ENCODE data around the gene RPN2.

Gene RPN2

GRCh38 chr20:37179683-37180524, 774 bp downstream of the RPN2 start:
- H3K36me3 ChIP-seq (ENCODE audit: control insufficient read depth, insufficient read depth, low read length) = peaks cover 5% of the 10 kb centered on the region; the same call in 1 of the 2 replicates
- no peaks in the 10 kb centered on the region for H3K27me3 ChIP-seq (ENCODE audit: control insufficient read depth, insufficient read depth, low read length)
- peak overlapping the region; percentile 89 for H3K4me3 ChIP-seq (ENCODE audit: low read length)
- H3K27ac ChIP-seq (ENCODE audit: low read length) = no peak overlapping the region
- no CpG with 5 or more reads among the region's 15 CpGs for WGBS (ENCODE audit: insufficient coverage, insufficient read length)
- no peaks in the 10 kb centered on the region for H3K4me1 ChIP-seq (ENCODE audit: control insufficient read depth, insufficient read depth, low read length)
- H3K9me3 ChIP-seq (ENCODE audit: control insufficient read depth, insufficient read depth, low read length) = no peaks in the 10 kb centered on the region
- DNase-seq (ENCODE audit: low read depth, low spot score) = no peak

DNA sequence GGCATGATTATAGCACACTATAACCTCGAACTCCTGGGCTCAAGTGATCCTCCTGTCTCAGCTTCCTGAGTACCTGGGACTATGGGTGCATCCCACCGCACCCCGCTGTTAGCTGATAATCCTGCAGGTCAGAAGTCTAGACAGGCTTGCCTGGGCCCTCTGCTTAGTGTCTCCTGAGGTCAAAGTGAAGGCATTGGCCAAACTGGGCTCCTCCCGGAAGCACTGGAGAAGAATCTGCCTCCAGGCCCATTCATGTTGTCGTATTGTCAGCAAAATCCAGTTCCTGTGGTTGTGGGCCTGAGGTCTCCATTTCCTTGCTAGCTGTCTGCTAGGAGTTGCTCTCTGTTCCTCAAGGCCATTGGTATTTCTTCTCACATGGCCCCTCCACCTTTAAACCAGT, 6.6 kb downstream of the RPN2 start:
- H3K36me3 ChIP-seq (ENCODE audit: control insufficient read depth, insufficient read depth, low read length) = peaks cover 9% of the 10 kb centered on the region; the same call in 1 of the 2 replicates
- whole genome bisulfite sequencing (ENCODE audit: insufficient coverage, insufficient read length) = no CpG with 5 or more reads among the region's 5 CpGs
- H3K27ac ChIP-seq (ENCODE audit: low read length) = no peak overlapping the region

DNA sequence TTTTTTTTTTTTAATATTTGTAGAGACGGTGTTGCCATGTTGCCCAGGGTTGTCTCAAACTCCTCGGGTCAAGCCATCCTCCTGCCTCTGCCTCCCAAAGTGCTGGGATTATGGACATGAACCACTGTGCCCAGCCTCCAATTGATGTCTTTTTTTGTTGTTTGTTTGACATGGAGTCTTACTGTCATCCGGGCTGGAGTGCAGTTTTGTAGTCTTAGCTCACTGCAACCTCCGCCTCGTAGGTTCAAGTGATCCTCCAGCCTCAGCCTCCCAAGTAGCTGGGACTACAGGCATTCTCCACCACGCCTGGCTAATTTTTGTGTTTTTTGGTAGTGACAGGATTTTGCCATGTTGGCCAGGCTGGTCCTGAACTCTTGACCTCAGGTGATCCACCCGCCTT, 9.7 kb downstream of the RPN2 start:
- Histone ChIP-seq H3K4me3 (ENCODE audit: low read length) (no peak overlapping the region), H3K27me3 (ENCODE audit: control insufficient read depth, insufficient read depth, low read length) (no peaks in the 10 kb centered on the region), H3K36me3 (ENCODE audit: control insufficient read depth, insufficient read depth, low read length) (peaks cover 9% of the 10 kb centered on the region; the same call in 1 of the 2 replicates), H3K9me3 (ENCODE audit: control insufficient read depth, insufficient read depth, low read length) (no peaks in the 10 kb centered on the region), H3K27ac (ENCODE audit: low read length) (no peak overlapping the region), H3K4me1 (ENCODE audit: control insufficient read depth, insufficient read depth, low read length) (no peaks in the 10 kb centered on the region)
- DNase-seq (ENCODE audit: low read depth, low spot score) = no peak
- whole genome bisulfite sequencing (ENCODE audit: insufficient coverage, insufficient read length) = no CpG with 5 or more reads among the region's 7 CpGs

More for the DNA sequence above, 6.6 kb downstream of the RPN2 start:
- H3K9me3 ChIP-seq (ENCODE audit: control insufficient read depth, insufficient read depth, low read length) = no peaks in the 10 kb centered on the region
- H3K4me1 ChIP-seq (ENCODE audit: control insufficient read depth, insufficient read depth, low read length) = no peaks in the 10 kb centered on the region
- DNase-seq (ENCODE audit: low read depth, low spot score) = no peak
- H3K27me3 ChIP-seq (ENCODE audit: control insufficient read depth, insufficient read depth, low read length) = no peaks in the 10 kb centered on the region
- no peak overlapping the region for H3K4me3 ChIP-seq (ENCODE audit: low read length)

DNA sequence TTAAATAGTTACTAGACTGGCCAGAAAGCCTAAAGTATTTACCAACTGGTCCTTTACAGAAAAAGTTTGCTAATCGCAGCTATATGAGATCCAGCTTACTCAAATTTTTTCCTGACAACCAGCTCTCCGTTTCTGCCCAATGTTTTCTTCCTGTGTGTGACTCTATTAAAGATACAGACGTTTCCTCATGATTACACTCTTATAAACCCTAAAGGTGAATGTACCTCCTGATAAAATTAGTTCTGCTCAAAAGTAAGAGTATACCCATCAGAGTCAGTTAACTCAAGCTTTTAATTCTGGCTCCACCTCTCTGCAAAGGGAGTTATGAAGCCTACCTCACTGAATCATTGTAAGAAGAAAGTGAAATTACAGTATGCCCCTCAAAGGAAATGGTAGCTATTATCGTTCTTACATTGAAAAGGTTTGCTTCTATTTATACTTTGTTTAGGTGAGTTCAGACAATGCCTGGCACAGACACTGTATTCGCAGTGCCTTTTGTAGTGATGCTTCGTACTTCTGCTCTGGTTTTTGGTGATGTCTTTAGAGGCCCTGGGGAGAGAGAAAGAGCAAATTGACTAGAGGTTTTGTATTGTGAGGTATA, 10.4 kb downstream of the RPN2 start:
- Histone ChIP-seq H3K27ac (ENCODE audit: low read length) (no peak overlapping the region), H3K4me3 (ENCODE audit: low read length) (no peak overlapping the region)
- DNase-seq (ENCODE audit: low read depth, low spot score) = no peak

DNA sequence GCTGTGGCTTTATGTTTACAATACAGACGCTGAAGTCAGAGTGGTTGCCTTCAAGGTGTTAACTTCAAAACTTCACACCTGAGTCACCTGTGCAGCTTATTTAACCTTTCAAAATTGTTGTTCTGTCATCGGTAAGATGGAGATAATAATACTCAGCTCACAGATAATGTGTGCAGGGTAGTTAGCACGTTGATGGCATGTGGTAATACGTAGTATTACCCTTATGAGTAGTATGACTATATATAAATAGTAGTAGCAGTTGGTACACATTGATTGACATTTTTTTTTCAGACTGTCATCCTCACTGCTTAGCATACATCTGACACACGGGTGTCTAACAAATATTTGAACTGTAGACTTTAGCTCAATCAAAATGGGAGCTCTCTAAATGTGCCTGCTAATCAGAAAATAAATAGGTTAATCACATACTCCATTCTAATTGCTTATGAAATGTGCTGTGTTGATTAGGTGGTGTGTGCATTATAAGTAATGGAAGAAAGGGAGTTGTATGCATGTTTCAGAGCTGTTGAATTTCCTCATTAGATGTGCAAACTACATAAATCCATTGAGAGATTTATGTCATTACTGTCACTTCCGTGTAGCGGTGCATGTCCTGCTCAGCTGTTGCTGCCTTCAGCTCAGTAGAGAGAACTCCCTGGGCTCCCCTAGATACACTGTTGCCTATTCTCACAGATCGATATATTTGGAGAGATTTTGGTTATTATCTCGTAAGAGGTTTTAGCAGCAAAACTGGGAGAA, 11.4 kb downstream of the RPN2 start:
- Histone ChIP-seq H3K4me3 (ENCODE audit: low read length) (no peak overlapping the region), H3K27me3 (ENCODE audit: control insufficient read depth, insufficient read depth, low read length) (no peaks in the 10 kb centered on the region), H3K27ac (ENCODE audit: low read length) (no peak overlapping the region), H3K36me3 (ENCODE audit: control insufficient read depth, insufficient read depth, low read length) (peaks cover 5% of the 10 kb centered on the region; the same call in 1 of the 2 replicates), H3K4me1 (ENCODE audit: control insufficient read depth, insufficient read depth, low read length) (0 out of 2 replicates have a peak, but pooled peaks cover 2% of the 10 kb centered on the region), H3K9me3 (ENCODE audit: control insufficient read depth, insufficient read depth, low read length) (no peaks in the 10 kb centered on the region)
- no CpG with 5 or more reads among the region's 9 CpGs for WGBS (ENCODE audit: insufficient coverage, insufficient read length)
- DNase-seq (ENCODE audit: low read depth, low spot score) = no peak

More for the DNA sequence above, 10.4 kb downstream of the RPN2 start:
- H3K4me1 ChIP-seq (ENCODE audit: control insufficient read depth, insufficient read depth, low read length) = 0 out of 2 replicates have a peak, but pooled peaks cover 2% of the 10 kb centered on the region
- peaks cover 5% of the 10 kb centered on the region; the same call in 1 of the 2 replicates for H3K36me3 ChIP-seq (ENCODE audit: control insufficient read depth, insufficient read depth, low read length)
- no peaks in the 10 kb centered on the region for H3K27me3 ChIP-seq (ENCODE audit: control insufficient read depth, insufficient read depth, low read length)
- no peaks in the 10 kb centered on the region for H3K9me3 ChIP-seq (ENCODE audit: control insufficient read depth, insufficient read depth, low read length)
- no CpG with 5 or more reads among the region's 6 CpGs for WGBS (ENCODE audit: insufficient coverage, insufficient read length)

DNA sequence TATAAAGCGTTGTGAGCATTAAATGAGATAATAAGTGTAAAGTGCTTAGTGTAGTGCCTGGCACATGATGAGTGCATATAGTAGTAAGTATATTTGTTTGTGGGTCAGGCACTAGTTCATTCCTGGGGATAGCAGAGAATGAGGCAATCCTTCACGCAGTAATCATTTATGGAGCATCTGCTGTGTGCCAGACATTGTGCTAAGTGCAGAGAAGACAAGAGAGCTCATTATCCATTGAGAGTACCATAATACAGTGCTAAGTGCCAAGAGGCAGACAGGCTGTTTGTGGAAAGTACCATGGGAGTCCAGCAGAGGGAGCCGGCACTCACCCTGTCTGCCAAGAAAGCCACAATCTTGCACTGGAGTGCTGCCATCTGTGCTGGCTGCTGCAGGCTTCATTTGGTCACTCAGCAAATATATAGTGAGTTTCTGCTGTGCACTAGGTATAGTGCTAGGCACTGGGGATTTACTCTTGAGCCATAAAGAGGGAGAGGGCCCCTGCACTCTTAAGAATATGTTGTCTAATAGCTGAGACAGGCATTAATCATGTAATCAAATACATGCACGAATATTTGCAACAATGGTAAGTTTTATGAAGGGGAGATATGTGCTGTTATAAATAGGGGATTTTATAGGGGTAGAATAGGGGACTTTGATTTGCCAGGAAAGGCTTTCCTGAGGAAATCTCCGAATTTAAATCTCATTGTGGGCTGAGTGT, 13.2 kb downstream of the RPN2 start:
- DNase-seq (ENCODE audit: low read depth, low spot score) = peak; percentile 48
- Histone ChIP-seq H3K9me3 (ENCODE audit: control insufficient read depth, insufficient read depth, low read length) (no peaks in the 10 kb centered on the region), H3K4me3 (ENCODE audit: low read length) (no peak overlapping the region), H3K36me3 (ENCODE audit: control insufficient read depth, insufficient read depth, low read length) (peaks cover 4% of the 10 kb centered on the region; the same call in 1 of the 2 replicates), H3K4me1 (ENCODE audit: control insufficient read depth, insufficient read depth, low read length) (0 out of 2 replicates have a peak, but pooled peaks cover 2% of the 10 kb centered on the region), H3K27ac (ENCODE audit: low read length) (no peak overlapping the region), H3K27me3 (ENCODE audit: control insufficient read depth, insufficient read depth, low read length) (no peaks in the 10 kb centered on the region)
- 100% methylated on average over 1 of the region's 5 CpGs for WGBS (ENCODE audit: insufficient coverage, insufficient read length)

GRCh38 chr20:37193226-37193625, 14.1 kb downstream of the RPN2 start:
- H3K27ac ChIP-seq (ENCODE audit: low read length) = no peak overlapping the region
- H3K27me3 ChIP-seq (ENCODE audit: control insufficient read depth, insufficient read depth, low read length) = no peaks in the 10 kb centered on the region
- H3K9me3 ChIP-seq (ENCODE audit: control insufficient read depth, insufficient read depth, low read length) = no peaks in the 10 kb centered on the region
- DNase-seq (ENCODE audit: low read depth, low spot score) = no peak
- no CpG with 5 or more reads among the region's 3 CpGs for WGBS (ENCODE audit: insufficient coverage, insufficient read length)
- no peak overlapping the region for H3K4me3 ChIP-seq (ENCODE audit: low read length)
- peaks cover 4% of the 10 kb centered on the region; the same call in 1 of the 2 replicates for H3K36me3 ChIP-seq (ENCODE audit: control insufficient read depth, insufficient read depth, low read length)
- H3K4me1 ChIP-seq (ENCODE audit: control insufficient read depth, insufficient read depth, low read length) = 0 out of 2 replicates have a peak, but pooled peaks cover 2% of the 10 kb centered on the region

DNA sequence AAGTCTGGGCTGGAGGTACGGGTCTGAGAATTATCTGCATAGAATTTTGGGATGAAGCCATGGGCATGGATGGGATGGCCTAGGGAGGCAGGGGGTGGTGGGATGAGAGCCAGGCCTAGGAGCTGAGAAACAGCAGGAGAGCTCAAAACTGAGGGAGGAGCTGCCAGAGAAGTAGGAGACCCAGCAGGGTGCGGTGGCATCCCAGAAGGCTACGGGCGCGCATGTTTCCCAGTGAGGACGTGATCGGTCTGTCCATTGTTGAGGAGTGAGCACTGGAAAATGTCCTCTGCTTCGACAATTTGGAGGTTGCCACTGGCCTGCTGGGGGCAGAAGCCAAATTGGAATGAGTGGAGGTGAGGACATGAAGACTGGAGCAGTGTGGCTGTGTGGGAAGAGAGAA, 14.7 kb downstream of the RPN2 start:
- H3K4me1 ChIP-seq (ENCODE audit: control insufficient read depth, insufficient read depth, low read length) = 0 out of 2 replicates have a peak, but pooled peaks cover 2% of the 10 kb centered on the region
- no peak overlapping the region for H3K27ac ChIP-seq (ENCODE audit: low read length)
- H3K9me3 ChIP-seq (ENCODE audit: control insufficient read depth, insufficient read depth, low read length) = no peaks in the 10 kb centered on the region
- WGBS (ENCODE audit: insufficient coverage, insufficient read length) = no CpG with 5 or more reads among the region's 8 CpGs
- H3K4me3 ChIP-seq (ENCODE audit: low read length) = no peak overlapping the region
- peaks cover 5% of the 10 kb centered on the region; the same call in 1 of the 2 replicates for H3K36me3 ChIP-seq (ENCODE audit: control insufficient read depth, insufficient read depth, low read length)
- no peaks in the 10 kb centered on the region for H3K27me3 ChIP-seq (ENCODE audit: control insufficient read depth, insufficient read depth, low read length)
- no peak for DNase-seq (ENCODE audit: low read depth, low spot score)

GRCh38 chr20:37194621-37195417, 15.7 kb downstream of the RPN2 start:
- H3K27ac ChIP-seq (ENCODE audit: low read length) = no peak overlapping the region
- no peaks in the 10 kb centered on the region for H3K9me3 ChIP-seq (ENCODE audit: control insufficient read depth, insufficient read depth, low read length)
- H3K4me1 ChIP-seq (ENCODE audit: control insufficient read depth, insufficient read depth, low read length) = 0 out of 2 replicates have a peak, but pooled peaks cover 2% of the 10 kb centered on the region
- H3K4me3 ChIP-seq (ENCODE audit: low read length) = no peak overlapping the region
- H3K36me3 ChIP-seq (ENCODE audit: control insufficient read depth, insufficient read depth, low read length) = peaks cover 12% of the 10 kb centered on the region; the same call in 1 of the 2 replicates
- H3K27me3 ChIP-seq (ENCODE audit: control insufficient read depth, insufficient read depth, low read length) = no peaks in the 10 kb centered on the region
- WGBS (ENCODE audit: insufficient coverage, insufficient read length) = no CpG with 5 or more reads among the region's 14 CpGs
- DNase-seq (ENCODE audit: low read depth, low spot score) = no peak

Measured in iPS DF 6.9 (cell line).